Stomach (tissue), 9 donors: ENCODE data around the gene SMAP1. TPM values are rescaled to one million over a fixed set of nuclear protein-coding genes. Genes with fewer than 3 reads are reported as not detected.
A peak's percentile ranks its signal among the peaks of the same experiment; 100 is the strongest.

Experiments
- DNase-seq, 2 donors: peaks; one replicate each; pipeline versions ENCODE4 v3.0.0 to v3.0.0-alpha.2; 2013 to 2019
- H3K27ac ChIP-seq, 5 donors: fragments of 200-600 bp in 4 of 5; sonication (generic) in 4 of 5; one replicate each; pipeline ENCODE4 v1.5.1; 2013 to 2019; ENCODE audit warnings: mild to moderate bottlenecking in 1 of 5, moderate library complexity in 1 of 5
- H3K27me3 ChIP-seq, 3 donors: fragments of 200-600 bp; sonication (generic); one replicate each; pipeline ENCODE4 v1.5.1; 2017 to 2019; ENCODE audit warnings: mixed run types in 1 of 3
- H3K36me3 ChIP-seq, 4 donors: fragments of 200-600 bp; sonication (generic); 1 replicate in 3 of 4; 2 replicates in 1 of 4; pipeline ENCODE4 v1.5.1; 2016 to 2019
- H3K4me1 ChIP-seq, 4 donors: fragments of 200-600 bp; sonication (generic); one replicate each; pipeline ENCODE4 v1.5.1; 2016 to 2019
- H3K4me3 ChIP-seq, 4 donors: fragments of 200-600 bp; sonication (generic) in 3 of 4; one replicate each; pipeline ENCODE4 v1.5.1; 2016 to 2019; ENCODE audit warnings: mild to moderate bottlenecking in 1 of 4
- H3K9me3 ChIP-seq, 4 donors: fragments of 200-600 bp; sonication (generic); one replicate each; pipeline ENCODE4 v1.5.1; 2016 to 2019
- CTCF ChIP-seq, 7 experiments: fragments of 450-650 bp in 4 of 7; fragments of 200-600 bp in 3 of 7; sonication (generic) in 3 of 7; IDR thresholded peaks; one replicate each; pipeline ENCODE4 v1.5.1; 2016 to 2019; ENCODE audit warnings: antibody characterized with exemption in 7 of 7, control low read depth in 2 of 7, mild to moderate bottlenecking in 1 of 7
- EP300 ChIP-seq: sonication (generic); formaldehyde crosslinking; IDR thresholded peaks from one replicate; pipeline ENCODE4 v1.6.1; 2017; ENCODE audit warnings: antibody characterized with exemption
- POLR2A ChIP-seq, 4 donors: fragments of 450-650 bp; IDR thresholded peaks; one replicate each; pipeline ENCODE4 v1.6.1; 2016; ENCODE audit warnings: antibody characterized with exemption in 4 of 4, control low read depth in 2 of 4, mild to moderate bottlenecking in 1 of 4, moderate library complexity in 1 of 4
- POLR2AphosphoS5 ChIP-seq, 3 donors: sonication (generic); formaldehyde crosslinking; IDR thresholded peaks; one replicate each; pipeline ENCODE4 v1.6.1; 2016; ENCODE audit warnings: antibody characterized with exemption in 3 of 3
- WGBS, 5 donors: extraction: QIAGEN DNeasy Blood & Tissue Kit in 3 of 5; methylation state at CpG; one replicate each; pipeline versions ENCODE4 v1.1.5 to v1.1.7; 2013 to 2018; 5-methylcytosine and 5-hydroxymethylcytosine counted together
- intact Hi-C: fragments of 100-400 bp; cut with DNase I; formaldehyde crosslinking; loops from one replicate; pipeline ENCODE4 v1.15.1; 2023; ENCODE audit warnings: low total_unique reads
- polyA plus RNA-seq, 3 donors: library from polyadenylated mRNA; stranded (reverse); fragments of 200-250 nt; gene quantifications; one replicate each; pipeline ENCODE4 v1.2.3, GENCODE V29; 2013
- total RNA-seq, 5 donors: library from RNA; depleted of rRNA; stranded (reverse); fragments of >200 nt; gene quantifications; one replicate each; pipeline versions ENCODE4 v1.1.0 to v1.2.3, GENCODE V29; 2014 to 2016
- donor health status: healthy with polysubstance abuse.
- donor health status: Bipolar disorder and iron deficiency.
- donor health status: healthy.

The SMAP1 gene
- total and polyA plus RNA-seq, 8 donors: 13.4 to 65.3 (median 25.4) TPM

- H3K4me1 ChIP-seq: peaks cover 16 to 74% (median 54%) of the 10 kb centered on the region in 4 donors
- TF ChIP-seq EP300: no peak
- no peak for TF ChIP-seq POLR2AphosphoS5 (IDR thresholded peaks at IDR 0.05)
- no peak for TF ChIP-seq POLR2A (IDR thresholded peaks at IDR 0.05)
- TF ChIP-seq CTCF (IDR thresholded peaks at IDR 0.05): no peak
Measured at GRCh38 chr6:70672549-70672948, 4.9 kb downstream of the SMAP1 start.

GRCh38 chr6:70673054-70673453 lies 5.4 kb downstream of the SMAP1 start:
- intact Hi-C loops: loop anchor here (10.0 kb wide), 1 partner anchor 108 kb away; the partner anchor contains the start of gene SDHAF4
- 45 to 61% (median 54%) methylated on average over 2 of the region's 2 CpGs for WGBS, 5 donors
- peaks cover 16 to 77% (median 55%) of the 10 kb centered on the region in 4 donors for H3K4me1 ChIP-seq

More at GRCh38 chr6:70672549-70672948, 4.9 kb downstream of the SMAP1 start:
- no peak overlapping the region for H3K27ac ChIP-seq
- no peaks in the 10 kb centered on the region for H3K36me3 ChIP-seq
- DNase-seq: peak in 1 of 2 donors; percentile 13
- no peaks in the 10 kb centered on the region for H3K27me3 ChIP-seq
- WGBS, 5 donors: 21 to 63% (median 41%) methylated on average over 1 of the region's 1 CpG
- H3K4me3 ChIP-seq: no peak overlapping the region
- intact Hi-C loops: loop anchor here (10.0 kb wide), 1 partner anchor 108 kb away; the partner anchor contains the start of gene SDHAF4
- no peaks in the 10 kb centered on the region for H3K9me3 ChIP-seq

DNA sequence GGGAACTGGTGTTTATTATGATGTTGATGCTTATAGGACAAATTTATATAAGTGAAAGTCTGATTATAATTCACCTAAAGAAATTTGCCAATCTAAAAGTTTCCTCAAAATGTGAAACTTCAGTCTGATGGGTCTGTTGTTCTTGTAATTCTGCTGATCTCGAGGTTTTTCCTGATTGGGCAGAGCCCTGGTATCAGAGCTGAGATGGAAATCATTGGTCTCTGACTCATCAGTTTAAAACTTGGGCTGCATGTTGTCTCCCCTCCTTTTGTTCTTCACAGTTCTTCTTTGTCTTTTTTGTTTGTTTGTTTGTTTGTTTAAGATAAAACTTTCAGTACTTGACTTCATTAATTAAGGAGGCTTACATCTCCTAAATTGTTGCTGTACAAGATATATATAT lies 5.9 kb downstream of the SMAP1 start:
- WGBS, 5 donors: 45 to 55% (median 51%) methylated on average over 1 of the region's 1 CpG
- intact Hi-C loops: loop anchor here (10.0 kb wide), 1 partner anchor 109 kb away; the partner anchor contains the start of gene SDHAF4
- no peak for TF ChIP-seq POLR2AphosphoS5 (IDR thresholded peaks at IDR 0.05)
- TF ChIP-seq EP300: no peak
- TF ChIP-seq POLR2A (IDR thresholded peaks at IDR 0.05): no peak
- no peak for TF ChIP-seq CTCF (IDR thresholded peaks at IDR 0.05)
- Histone ChIP-seq H3K4me3 (no peak overlapping the region), H3K27ac (no peak overlapping the region), H3K36me3 (no peaks in the 10 kb centered on the region), H3K27me3 (no peaks in the 10 kb centered on the region), H3K4me1 (peaks cover 14 to 75% (median 54%) of the 10 kb centered on the region in 4 donors), H3K9me3 (no peaks in the 10 kb centered on the region)
- no peak for DNase-seq

More at GRCh38 chr6:70673054-70673453, 5.4 kb downstream of the SMAP1 start:
- Histone ChIP-seq H3K27ac (no peak overlapping the region), H3K27me3 (no peaks in the 10 kb centered on the region), H3K9me3 (no peaks in the 10 kb centered on the region), H3K4me3 (no peak overlapping the region), H3K36me3 (no peaks in the 10 kb centered on the region)
- no peak for DNase-seq
- no peak for TF ChIP-seq POLR2AphosphoS5 (IDR thresholded peaks at IDR 0.05)

DNA sequence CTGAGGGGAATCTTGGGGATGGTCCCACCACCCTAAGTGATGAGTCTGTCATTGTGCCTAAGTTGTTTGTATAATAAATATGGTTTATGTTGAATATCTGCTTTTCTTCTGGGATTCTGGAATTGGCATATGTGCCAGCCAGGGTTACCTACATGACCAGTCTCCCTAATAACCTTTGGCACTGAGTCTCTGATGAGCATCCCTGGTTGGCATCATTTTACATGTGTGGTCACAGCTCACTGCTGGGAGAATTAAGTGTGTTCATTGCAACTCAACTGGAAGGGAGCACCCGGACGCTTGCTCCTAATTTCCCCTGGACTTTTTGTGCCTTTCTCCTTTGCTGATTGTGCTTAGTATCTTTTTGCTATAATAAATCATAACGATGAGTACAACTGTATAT lies 8.1 kb downstream of the SMAP1 start:
- Histone ChIP-seq H3K4me1 (peaks cover 11 to 55% (median 38%) of the 10 kb centered on the region in 4 donors), H3K36me3 (no peaks in the 10 kb centered on the region), H3K27ac (no peak overlapping the region), H3K4me3 (no peak overlapping the region), H3K9me3 (no peaks in the 10 kb centered on the region), H3K27me3 (no peaks in the 10 kb centered on the region)
- WGBS, 5 donors: 92 to 97% (median 94%) methylated on average over 3 of the region's 3 CpGs
- no peak for DNase-seq
- no peak for TF ChIP-seq EP300
- TF ChIP-seq CTCF (IDR thresholded peaks at IDR 0.05): no peak
- no peak for TF ChIP-seq POLR2AphosphoS5 (IDR thresholded peaks at IDR 0.05)
- no peak for TF ChIP-seq POLR2A (IDR thresholded peaks at IDR 0.05)
- intact Hi-C loops: loop anchor here (10.0 kb wide), 1 partner anchor 111 kb away; the partner anchor contains the start of gene SDHAF4

- WGBS, 5 donors: 95 to 99% (median 98%) methylated on average over 3 of the region's 3 CpGs
- no peak for TF ChIP-seq EP300
- no peak for TF ChIP-seq CTCF (IDR thresholded peaks at IDR 0.05)
- TF ChIP-seq POLR2A (IDR thresholded peaks at IDR 0.05): no peak
- intact Hi-C loops: loop anchor here (10.0 kb wide), 1 partner anchor 112 kb away; the partner anchor contains the start of gene SDHAF4
- no peak for DNase-seq
- no peak overlapping the region for H3K4me3 ChIP-seq
- no peaks in the 10 kb centered on the region for H3K27me3 ChIP-seq
- H3K36me3 ChIP-seq: no peaks in the 10 kb centered on the region
- H3K9me3 ChIP-seq: no peaks in the 10 kb centered on the region
- H3K4me1 ChIP-seq: peaks cover 11 to 53% (median 32%) of the 10 kb centered on the region in 4 donors
- H3K27ac ChIP-seq: no peak overlapping the region
Measured at GRCh38 chr6:70676821-70677220, 9.1 kb downstream of the SMAP1 start.
